Ammon's horn (tissue), 1 donor: ENCODE results near the gene ESRP2.

Source experiments
- DNase-seq: peaks from one replicate; pipeline ENCODE4 v3.0.0-alpha.2; 2016; ENCODE audit warnings: low spot score

The ESRP2 gene

DNA sequence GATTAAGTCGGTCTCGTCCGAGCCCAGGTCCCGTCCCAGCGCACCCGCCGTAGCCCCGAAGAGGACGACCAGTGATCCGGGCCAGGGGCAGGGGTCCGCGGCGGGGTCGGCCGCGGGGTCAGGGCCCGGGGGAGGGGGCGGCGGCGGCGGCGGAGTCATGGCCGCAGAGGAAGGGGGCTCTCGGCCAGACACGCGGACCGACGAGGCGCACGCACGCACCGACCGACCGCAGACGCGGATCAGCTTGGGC is at the start of gene ESRP2:
ESRP2 (minus strand) TSS at position 241 of the 250 bp plus-strand sequence; CDS start at position 159, 82 bp downstream.
- DNase-seq: no peak

DNA sequence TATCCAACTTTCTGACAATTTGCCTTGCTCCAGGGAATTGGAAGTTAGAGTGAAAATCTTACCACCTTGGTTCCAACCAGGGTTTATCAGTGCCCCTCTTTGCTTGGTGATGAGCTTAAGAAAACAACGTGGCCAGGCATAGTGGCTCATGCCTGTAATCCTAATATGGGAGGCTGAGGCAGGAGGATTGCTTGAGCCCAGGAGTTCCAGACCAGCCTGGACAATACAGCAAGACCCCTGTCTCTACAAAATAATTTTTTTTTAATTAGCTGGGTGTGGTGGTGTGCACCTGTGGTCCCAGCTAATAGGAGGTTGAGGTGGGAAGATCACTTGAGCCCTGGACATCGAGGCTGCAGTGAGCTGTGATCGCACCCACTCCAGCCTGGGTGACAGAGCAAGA is 49.8 kb upstream of the ESRP2 start:
- DNase-seq: no peak

DNA sequence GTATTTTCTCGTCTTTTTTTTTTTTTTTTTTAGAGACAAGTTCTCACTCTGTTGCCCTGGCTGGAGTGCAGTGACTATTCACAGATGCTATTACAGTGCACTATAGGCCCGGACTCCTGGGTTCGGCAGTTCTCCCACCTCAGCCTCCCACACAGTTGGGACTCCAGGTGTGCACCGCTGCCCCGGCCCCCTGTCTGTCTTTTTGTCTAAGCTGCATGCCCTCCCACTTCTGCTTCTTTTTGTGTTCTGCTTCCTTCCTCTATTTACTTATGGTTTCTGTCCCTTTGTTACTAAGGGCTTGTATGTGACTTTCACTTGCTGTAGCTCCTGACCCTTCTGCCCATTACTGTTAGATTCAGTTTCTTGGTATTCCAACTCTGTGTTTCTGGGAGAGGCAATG is 48.9 kb upstream of the ESRP2 start:
- peak; percentile 40 for DNase-seq

DNA sequence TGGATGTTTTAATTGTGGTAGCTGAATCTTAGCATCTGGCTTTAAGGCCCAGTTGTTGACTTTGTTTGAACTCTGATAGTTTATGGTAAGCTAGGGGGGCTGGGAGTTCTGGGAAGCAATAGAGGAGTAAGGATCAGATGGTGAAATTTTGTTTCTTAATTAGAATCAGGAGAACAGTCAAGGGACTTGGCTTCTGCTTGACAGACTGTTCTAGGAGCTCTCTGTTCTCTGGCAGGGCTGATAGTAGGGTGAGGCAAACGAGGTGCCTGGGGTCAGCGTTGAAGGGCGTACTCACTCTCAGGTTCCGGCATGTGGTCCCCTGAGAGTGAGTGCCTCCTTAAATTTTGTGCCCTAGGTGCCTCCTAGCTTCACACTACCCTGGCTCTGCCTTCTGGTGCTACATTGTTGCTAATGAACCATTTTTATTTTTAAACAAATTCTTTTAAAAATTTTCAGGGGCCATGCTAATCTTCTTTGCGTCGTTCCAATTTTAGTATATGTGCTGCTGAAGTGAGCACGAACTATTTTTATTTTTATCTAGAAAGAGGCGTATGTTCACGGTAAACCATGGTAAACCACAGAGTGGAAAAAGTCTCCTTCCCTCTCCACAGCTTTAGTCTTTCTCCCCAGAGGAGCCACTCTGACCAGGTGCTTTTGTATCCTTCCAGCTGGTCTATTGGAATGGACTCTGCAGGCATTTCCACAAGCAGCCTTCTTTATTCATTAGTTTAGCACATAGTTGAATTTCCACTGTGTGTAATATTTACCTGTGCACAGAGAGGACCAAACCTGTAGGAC is 48.1 kb upstream of the ESRP2 start:
- no peak for DNase-seq

DNA sequence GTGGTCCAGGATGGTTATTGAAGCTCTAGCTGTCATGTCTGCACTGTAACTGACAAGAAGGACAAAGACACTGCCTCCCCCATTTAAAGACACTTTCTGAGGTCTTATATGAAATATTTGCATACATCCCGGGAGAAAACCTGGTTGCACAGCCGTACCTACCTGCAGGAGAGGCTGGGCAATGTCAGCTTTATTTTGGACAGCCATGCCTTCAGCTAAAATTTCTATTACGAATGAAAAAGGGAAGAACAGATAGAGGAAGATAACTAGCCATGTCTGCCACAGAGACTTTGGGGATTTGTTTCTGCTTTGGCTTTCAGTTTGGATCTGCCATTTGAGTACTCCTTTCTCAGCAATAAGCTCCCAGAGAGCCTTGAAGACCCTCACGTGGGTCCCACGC is 47.4 kb upstream of the ESRP2 start:
- DNase-seq: no peak

DNA sequence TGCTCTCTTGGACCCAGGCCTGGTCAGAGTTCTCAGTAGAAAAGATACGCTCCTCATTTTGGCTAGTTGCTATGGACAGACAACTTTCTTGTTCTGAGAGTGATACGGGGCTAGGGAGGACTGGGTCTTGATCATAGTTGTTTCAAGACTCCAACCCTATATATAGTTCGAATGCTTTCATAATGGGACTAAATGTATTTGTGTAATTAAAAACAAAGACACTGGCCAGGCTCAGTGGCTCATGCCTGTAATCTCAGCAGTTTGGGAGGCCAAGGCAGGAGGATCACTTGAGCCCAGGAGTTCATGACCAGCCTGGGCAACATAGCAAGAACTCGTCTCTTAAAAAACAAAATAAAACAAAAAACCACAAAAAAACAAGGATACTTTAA is 46.1 kb upstream of the ESRP2 start:
- no peak for DNase-seq

DNA sequence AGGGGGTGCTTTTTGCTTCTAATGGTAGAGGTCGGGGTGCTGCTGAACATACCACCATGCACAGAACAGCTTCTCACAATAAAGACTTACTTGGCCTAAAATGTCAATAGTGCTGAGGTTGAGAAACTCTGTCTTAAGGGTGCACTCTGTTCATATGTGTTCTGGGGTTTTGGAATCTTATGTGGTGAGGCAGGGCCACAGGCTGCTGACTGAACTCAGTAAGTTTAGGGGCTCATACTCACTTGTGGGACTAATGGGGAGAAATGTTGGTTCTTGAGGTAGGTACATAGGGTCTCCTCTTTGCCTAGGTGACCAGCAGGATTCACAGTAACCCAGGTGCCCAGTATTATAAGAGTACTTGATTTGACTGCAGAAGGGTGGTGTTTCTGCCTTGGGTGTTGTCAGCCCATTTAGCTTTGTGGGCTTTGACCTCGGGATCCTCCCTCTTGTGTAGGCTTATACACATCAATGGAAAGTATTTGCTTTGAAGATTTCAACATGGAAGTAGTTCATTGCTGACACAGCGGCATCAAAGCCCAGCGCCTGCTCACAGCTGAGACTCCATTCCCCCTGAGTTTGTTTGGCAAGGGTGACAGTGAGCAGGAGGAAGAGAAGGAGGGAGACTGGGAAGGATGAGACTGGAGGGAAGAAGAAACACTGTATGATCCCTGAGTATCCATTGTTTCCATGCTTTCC is 45.6 kb upstream of the ESRP2 start:
- no peak for DNase-seq

DNA sequence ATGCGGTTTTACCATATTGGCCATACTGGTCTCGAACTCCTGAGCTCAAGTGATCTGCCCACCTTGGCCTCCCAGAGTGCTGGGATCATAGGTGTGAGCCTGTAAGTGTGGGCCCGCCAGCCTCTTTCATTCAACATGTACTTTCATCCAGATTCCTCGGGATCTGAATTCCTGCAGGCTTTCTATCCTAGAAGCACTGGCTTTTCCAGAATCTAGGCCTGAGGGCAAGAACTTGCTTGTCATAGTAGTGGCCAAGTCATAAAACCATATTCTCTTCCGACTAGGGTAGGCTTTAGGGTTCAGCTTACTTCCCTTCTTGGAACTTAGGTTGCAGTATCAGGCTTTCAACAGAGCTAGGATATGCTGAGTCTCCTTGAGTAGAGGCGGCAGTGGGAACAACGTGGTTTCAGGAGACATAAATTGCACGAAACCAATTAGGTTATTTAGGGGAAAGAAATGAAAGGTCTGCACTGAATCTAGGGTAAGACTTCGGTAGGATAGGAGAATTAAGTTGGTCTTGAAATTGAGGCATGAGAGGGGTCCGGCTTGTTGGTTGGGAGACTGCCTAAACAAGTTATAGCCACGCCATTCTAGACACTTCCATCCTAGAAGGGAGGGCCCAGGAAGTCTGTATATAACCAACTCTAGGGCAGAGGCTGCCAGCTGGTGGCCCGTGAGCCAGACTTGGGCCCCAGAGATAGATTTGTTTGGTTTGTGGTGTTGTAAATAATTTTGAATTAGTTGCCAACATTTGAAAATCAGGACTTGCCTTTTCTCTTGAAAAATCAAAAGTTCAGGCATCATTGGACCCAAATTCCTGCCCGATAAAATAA is 44.0 kb upstream of the ESRP2 start:
- DNase-seq: no peak

DNA sequence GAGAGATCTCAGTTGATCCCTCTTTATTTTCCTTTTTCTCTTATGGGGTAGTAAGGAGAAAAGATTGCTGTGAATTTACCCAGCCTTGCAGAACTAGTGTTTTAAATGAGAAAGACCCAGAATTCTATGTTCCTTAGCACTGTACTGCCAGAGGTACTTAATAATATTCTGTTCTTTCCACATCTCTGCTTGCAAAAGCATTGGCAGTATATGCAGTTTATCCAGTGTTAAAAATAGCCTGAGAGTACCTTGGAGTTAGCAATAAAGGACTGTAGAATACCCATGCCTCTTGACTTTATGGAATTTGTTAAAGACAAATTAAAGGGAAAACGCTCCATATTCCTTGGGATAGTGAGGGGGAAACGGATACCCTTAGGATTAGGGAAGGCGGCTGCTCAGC is 40.3 kb upstream of the ESRP2 start:
- no peak for DNase-seq

DNA sequence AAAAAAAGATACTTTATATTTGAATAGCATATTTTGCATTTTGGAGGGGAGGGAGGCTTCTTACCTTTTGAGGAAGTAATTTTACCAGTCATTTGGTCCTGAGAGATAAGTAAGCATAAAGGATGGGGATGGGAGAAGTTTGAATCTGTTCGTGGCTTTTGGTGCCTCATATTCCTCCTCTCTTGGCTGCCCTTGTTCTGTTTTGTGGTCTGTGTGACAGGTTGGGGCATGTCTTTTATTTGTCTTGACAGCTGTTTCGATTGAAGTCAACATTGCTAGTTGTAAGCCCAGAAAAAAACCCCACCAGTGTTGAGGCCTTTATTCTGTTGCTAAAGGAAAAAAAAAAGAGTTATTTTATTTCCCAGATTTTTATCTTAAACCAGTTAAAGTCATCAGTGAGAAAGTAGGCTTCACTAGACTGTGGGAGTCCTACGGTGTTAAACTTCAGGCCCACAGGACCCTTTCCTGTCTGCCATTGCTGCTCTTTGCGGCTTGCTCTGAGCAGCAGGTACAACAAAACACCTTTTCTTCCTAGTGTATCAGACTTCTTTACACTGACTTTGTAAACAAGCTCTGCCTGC is 39.8 kb upstream of the ESRP2 start:
- DNase-seq: no peak

DNA sequence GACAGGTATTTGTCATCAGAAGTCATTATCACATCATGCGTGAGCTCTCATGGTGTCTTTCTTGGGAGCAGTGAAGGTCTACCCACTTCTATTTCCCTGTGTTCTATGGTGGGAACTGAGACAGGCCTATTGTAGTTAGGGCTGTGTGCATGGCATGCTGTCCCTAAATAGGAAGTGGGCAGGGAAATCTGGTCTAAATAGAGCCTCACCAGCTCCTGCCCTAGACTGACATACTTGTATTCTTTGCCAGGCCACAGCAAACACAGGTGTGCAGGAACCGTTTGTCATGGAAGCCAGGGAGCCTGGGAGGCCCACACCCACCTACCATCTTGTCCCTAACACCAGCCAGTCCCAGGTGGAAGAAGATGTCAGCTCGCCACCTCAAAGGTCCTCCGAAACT is 38.5 kb upstream of the ESRP2 start:
- DNase-seq: no peak

DNA sequence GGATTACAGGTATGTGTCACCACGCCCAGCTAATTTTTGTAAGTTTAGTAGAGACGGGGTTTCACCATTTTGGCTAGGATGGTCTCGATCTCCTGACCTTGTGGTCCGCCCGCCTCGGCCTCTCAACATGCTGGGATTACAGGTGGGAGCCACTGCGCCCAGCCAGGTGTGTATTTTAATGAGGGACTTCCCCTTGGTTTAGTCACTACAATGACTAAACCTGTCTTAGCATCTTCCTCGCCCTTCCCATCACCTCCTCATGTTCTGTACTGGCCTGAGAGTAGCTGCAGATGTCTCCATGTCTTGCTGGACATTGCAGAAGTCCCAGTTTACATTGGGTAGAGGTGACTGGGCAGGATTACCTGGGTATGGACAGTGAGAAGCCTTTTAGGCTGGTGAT is 38.0 kb upstream of the ESRP2 start:
- no peak for DNase-seq

DNA sequence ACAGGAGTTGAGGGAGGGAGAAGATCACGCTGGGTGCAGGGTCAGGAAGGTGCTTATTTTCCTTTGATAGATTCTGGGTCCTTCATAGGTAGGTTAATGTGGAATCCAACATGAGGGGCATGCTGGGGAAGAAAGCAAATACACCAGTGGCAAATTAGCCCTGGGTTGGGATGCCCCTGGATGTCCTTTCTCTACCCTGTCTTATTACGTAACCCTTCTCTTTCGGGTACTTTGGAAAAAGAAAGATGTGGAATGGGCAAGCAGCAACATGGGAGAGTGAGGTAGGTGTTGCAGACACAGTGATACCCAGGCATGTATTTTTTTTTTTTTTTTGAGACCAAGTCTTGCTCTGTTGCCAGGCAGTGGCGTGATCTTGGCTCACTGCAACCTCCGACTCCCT is 37.5 kb upstream of the ESRP2 start:
- no peak for DNase-seq

DNA sequence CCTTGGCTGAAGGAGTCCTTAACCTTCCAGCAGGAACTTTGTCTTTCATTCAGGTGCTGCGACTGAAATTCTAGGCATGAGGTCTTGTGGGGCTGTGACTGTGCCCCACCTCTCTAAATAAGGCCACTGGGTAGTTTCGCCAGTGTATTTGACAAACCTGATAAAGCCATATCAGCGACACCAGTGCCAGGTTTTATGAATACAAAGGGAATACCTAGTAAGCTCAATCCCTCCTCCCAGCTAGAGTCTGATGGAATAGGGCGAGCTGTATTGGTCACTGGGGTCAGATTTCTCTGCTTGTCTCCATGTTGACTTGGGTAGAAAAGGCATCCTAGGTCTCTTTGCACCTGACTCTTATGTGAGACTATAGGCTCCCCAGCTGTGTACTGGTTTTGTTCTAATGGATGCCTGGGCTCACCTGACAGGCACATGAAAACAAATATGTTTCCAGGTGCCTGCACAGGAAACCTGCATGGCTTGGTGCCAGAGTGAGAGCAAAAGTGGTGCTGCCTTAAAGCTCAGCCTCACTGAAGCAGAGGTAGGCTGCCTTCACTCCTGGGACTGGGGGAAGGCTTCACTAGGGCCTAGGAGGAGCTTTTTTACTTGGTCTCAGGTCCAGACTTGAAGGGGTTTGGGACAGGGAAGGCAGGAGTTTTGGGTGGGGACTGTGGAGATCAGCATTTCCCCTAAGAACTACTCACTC is 36.7 kb upstream of the ESRP2 start:
- no peak for DNase-seq

DNA sequence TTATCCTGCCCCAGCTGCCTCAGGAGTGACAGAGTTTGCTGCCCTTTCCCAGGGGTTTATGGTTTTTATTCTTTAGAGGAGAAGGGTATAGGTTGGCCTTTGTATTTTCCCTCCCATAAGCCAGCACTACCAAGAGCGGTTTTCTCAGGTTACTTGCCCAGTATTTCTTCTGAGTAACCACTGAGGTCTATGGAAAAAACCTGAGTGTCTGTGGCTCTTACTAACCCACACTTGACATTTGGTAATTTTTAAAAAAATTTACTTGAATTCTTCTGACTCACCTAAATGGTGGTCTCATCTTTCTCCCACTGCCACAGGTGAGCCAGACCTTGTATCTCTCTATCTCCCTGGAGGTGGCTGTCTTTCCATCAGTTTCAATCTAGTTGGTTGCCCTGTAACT is 34.4 kb upstream of the ESRP2 start:
- no peak for DNase-seq

DNA sequence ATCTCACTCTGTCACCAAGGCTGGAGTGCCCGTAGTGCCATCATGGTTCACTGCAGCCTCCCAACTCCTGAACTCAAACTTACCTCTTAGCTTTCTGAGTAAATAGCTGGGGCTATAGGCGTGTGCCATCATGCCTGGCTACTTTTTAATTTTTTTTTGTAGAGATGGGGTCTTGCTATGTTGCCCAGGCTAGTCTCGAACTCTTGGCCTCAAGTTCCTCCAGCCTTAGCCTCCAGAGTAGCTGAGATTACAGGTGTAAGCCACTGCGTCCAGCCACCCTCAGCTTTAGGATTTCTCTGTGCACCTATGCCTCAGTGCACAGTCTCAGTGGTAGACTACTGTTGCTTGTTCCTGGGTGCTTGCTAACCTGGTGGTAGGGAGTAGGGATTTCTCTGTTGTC is 33.9 kb upstream of the ESRP2 start:
- DNase-seq: no peak

DNA sequence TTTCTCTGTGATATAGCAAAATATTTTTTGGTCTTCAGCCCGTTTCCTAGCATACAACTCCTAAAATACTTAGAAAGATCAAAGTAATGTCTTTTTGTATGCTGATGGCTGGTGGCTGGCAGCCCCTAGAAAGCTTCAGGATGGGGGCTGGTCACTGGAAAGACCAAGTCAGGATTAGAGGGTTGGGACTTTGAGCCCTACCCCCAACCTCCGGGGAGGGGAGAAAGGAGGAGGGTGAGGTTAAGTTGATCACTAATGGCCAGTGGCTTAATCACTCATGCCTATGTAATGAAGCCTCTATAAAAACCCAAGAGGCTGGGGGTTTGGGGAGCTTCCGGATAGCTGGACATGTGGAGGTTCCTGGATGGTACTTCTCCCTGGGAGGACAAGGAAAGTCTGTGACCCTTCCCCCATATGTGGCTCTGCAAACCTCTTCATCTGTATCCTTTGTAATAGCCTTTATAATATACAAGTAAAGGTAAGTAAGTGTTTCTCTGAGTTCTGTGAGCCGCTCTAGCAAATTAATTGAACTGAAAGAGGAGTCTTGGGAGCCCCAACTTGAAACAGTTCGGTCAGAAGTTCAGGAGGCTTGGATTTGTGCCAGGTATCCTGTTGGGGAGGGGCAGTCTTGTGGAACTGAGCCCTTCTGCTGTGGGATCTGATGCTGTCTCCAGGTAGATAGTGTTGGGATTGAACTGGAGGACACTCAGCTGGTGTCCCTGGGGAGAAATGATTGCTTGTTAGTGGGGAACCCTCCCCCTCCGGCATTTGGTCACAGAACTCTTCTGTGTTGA is 31.9 kb upstream of the ESRP2 start:
- DNase-seq: no peak

DNA sequence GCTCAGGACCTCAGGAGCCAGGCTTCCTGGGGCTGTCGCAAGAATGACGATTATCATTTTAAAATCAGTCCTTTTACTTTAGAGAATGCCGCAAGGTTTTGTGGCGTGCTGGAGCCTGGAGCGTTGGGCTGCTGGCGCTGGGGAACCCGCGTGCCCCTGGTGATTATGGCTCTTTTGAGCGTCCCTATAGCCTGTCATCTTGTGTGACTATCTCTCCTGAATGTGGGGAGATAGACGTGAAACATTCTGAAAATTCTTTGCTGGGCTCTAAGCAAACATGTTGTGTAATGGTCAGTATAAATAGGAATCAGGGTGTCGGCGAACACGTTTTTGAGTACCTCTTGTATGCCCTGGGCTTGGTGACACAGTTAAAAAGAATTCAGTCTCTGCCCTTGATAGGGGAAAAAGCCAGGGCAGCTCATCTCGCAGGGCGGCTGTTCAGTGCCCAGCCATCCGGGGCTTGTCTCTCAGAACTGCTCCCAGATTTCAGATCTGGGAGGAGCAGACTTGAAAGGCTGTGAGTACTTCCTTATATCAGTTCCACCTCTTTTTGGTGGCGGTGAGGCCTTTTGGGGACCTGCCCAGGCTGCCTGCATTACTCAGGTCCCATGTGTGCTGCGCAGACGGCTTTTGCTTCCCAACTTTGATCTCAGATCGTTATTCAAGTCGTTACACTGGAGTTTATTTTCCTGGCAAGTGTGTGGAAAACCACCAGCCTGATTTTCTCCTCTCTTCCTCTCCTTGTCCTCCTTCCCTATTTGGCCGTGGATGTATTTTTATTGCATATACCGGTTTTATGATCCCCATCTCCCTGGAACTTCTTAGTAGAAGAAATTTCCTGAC is 29.4 kb upstream of the ESRP2 start:
- peak; percentile 59 for DNase-seq

DNA sequence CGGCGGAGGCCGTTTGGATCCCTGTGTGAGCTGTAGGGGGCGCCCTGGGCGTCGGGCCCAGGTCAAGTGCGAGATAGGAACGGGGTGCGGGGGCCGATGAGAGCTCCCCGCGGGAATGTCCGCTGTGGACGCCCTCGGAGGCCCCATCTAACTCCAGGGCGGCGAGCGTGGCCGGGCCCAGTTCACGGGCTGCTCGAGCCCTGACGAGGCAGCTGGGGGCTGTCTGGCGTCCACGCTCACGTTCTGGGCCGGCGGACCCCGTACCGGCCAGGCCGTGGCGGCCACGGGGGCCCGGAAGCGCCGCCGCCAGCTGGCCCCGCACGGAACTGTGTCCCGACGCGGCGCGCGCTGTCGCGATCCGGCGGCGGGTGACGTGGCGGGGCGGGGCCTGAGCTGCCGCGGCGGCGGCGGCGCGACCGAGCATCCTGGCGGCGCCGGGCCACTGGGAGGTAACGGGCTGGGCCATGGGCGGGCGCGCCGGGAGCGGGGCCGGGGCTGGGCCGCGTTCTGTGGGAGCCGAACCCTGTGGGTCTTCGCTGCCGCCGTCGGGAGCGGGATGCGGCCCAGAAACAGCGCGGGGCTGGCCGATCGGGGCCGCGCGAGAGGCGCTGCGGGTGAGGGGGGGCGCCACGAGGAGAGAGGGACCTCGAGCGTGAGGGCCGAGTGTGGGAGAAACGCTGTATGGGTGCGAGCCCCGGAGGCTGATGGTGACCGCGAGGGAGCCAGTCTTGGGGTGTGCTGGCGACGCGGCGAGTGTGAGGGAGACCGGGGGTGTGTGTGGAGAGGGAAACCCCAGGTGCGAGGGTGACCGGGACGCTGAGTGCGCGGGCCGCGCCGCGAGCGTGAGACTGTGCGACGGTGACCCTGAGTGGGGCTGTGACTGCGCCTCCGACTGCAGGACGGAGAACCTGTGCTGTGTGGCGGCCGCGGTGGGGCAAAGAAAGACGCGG is 28.5 kb upstream of the ESRP2 start, which contains the start of gene SLC7A6:
SLC7A6 (plus strand) TSS at position 399 of the 950 bp plus-strand sequence. CDS start 10,201 bp downstream, outside the sequence.
- peak; percentile 78 for DNase-seq
